ENCODE data around the gene LMX1B.

LMX1B gene

GRCh38 chr9:126682928-126683697, 69.4 kb downstream of the LMX1B start:
- DNase-seq = no peak

DNA sequence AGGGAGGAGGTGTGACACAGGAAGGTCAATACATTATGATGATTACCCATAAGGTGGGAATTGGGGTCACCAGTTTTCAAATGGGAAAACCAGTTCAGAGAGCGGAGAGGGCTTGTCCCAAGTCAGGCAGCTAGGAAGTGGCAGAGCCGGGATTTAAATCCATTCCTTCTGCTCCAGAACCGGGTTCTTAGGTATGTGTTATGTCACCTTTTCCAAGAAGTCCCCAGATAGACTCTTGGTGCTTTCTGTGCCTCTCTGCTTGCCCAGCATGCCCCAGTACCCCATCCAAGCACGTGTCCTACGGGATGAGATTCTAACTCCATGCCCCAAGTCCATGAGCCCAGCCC, 69.9 kb downstream of the LMX1B start:
- no peak for DNase-seq

DNA sequence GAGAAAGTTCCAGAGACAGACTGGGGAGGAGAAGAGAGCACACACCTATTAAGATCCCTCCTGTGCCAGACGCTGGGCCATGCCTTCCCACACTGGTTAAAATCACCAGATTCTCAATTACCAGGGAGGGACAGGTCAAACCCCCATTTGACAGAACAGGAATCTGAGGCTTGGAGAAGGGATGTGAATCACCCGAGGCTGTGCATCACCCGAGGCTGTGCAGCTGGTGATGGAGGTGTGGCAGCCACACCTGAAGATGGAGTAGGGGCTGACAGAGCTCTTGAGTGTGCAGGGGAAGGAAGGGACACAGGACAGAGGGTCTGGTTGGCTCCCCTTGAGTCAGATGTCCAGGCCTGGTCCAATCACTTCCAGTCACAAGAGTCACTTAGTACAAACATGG, 70.6 kb downstream of the LMX1B start:
- no peak for DNase-seq

DNA sequence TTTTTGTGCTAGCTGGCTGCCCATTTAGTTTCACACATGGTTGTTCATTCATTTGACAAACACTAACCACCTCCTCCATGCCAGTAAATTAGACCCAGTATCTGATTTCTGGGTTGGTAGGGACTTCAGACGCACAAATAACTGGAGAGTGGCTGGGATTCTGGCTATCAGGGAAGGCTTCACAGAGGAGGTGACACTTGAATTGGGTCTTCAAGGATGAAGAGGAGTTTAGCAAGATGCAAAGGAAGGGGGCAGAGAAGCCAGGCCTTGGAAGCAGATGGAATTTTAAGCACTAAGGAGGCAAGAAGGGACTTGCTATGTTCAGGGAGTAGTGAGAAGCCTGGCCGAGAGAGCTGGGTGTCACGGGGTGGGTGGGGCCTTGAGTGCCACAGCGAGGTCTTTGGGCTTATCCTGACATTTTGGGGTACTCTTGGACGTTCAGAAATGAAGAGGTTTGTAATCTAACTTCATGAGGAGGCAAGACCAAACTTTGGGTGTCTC, 71.3 kb downstream of the LMX1B start:
- no peak for DNase-seq

- DNase-seq = no peak
Measured at GRCh38 chr9:126687930-126688461, 74.3 kb downstream of the LMX1B start.

- DNase-seq = no peak
Measured at GRCh38 chr9:126688617-126689016, 74.9 kb downstream of the LMX1B start.

GRCh38 chr9:126689027-126689825, 75.5 kb downstream of the LMX1B start:
- no peak for DNase-seq

DNA sequence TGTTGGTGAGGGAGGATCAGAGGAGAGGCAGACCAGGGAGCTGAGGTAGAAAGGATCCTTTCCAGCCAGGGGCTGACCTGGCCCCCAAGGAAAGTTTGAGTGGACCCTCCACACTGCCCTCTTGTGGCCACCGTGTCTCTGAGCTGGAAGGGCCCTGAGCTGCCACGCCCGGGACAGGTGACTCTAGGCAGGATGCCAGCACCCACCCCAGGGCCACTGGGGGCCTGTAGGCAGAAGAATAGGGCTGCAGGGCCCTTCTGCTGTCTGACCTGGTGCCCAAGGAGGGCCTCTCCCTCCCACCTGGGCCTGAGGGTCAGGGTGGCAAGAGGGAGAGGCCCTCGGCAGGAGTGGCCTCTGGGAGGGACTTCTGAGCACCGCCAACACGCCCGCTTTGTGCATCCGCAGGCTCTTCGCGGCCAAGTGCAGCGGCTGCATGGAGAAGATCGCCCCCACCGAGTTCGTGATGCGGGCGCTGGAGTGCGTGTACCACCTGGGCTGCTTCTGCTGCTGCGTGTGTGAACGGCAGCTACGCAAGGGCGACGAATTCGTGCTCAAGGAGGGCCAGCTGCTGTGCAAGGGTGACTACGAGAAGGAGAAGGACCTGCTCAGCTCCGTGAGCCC, 76.8 kb downstream of the LMX1B start:
- no peak for DNase-seq

- no peak for DNase-seq
Measured at GRCh38 chr9:126692041-126692758, 78.5 kb downstream of the LMX1B start.

- DNase-seq = no peak
Measured at GRCh38 chr9:126692759-126693427, 79.2 kb downstream of the LMX1B start.

DNA sequence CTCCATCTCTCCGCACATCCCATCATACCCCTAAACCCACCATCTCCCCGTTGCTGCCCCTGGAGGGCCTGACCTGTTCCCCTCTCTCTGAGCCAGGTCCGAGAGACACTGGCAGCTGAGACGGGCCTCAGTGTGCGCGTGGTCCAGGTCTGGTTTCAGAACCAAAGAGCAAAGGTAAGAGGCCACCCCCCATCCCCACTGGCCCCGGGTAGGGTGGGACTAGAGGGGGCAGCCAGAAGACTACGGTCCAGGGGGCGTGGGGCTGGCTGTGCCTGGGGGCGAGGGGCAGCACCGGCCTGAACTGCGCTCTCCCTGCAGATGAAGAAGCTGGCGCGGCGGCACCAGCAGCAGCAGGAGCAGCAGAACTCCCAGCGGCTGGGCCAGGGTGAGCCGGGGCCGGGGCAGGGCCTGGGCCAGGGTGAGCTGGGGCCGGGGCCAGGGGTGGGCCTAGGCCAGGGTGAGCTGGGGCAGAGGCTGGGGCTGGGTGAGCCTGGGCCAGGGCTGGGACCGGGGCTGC, 79.8 kb downstream of the LMX1B start:
- DNase-seq = no peak

DNA sequence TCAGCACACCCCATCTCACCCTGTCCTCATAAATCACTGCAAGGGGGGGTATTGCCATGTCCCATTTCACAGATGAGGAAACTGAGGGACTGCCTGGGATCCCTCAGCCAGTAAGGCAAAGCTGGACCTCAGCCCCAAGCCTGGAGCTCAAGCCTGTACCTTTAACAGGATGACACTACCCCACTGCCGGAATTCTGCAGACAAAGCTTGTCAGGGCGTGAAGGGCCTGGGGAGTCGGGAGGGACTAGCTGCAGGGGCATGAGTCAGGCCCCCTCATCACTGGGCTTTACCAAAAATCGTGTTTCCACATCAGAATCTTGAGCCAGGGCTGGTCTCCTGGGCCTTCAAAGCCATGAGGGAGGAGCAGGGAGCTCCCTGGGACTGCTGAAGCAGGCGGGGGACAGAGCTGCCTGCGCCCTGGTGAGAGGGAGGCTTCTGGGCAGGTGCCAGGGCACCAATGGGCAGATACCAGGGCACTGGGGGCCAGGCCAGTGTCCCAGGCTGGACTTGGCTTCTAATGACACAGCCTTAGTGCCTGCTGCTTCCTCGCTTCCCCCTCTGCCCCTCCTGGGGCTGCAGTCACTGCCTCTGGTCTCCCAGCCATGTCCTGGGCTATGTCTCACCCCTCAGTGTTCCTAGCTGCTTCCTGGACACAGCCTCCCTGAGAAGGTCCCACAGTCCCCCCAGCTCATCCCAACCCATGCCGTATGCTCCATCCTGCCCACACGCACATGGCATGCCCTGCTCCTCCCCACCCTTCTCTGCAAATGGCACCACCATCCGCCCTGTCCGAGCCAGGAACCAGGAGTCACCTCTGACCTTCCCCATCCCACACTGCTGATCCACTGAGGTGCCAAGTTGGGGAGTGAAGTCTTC, 80.7 kb downstream of the LMX1B start:
- no peak for DNase-seq

GRCh38 chr9:126695186-126695585, 81.5 kb downstream of the LMX1B start:
- DNase-seq = no peak

DNA sequence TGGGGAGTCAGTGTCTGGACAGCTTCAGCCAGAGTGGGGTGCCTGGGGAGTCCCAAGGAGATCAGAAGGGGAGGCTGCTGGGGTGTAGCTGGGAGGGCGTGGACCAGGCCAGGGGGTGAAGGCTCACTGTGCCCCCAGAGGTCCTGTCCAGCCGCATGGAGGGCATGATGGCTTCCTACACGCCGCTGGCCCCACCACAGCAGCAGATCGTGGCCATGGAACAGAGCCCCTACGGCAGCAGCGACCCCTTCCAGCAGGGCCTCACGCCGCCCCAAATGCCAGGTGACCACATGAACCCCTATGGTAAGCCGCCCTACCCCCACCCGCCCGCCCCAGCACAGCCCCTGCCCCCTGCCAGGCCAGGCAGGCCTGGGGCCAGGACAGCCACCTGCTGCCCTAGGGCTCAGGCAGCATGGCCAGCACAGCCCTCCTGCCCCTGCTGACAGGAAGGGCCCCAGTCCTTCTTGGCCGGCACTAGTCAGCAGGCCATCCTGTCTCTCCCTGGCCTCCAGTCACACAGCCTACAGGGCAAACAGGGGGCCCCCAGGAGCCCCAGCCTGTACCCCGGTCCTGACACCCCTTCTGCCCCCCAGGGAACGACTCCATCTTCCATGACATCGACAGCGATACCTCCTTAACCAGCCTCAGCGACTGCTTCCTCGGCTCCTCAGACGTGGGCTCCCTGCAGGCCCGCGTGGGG, 82.1 kb downstream of the LMX1B start:
- DNase-seq = no peak

DNA sequence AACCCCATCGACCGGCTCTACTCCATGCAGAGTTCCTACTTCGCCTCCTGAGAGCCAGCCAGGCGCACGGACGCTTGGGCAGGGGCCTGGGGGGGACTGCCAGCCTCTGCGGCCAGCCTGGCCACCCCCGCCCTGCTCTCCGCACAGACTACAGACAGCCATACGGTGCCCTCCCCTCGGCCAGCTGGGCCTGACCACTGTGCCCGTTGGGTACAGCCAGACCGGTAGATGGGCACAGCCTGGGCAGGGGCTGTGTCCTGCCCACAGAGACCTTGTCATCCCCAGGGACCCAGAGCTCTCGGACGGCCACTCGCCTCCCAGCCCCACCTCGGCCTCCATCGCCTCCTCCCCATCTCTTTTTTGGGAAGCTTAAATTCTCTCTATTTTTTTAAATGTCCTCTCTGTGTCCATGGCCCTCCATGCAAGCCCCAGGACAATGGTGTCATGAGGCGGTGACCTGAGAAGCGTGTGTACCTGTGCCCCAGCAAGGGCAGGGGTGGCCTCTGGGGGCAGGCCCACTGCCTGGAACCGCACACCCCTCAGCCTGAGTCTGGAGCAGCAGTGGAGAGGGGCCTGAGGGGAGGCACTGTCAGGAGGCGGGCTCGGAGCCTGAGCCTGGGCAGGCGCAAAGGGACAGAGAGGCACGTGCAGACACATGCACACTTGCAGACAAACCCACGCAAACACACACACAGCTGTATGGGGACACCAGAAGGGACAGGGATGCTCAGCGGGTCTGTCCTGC, 82.8 kb downstream of the LMX1B start:
- DNase-seq = no peak

GRCh38 chr9:126697330-126697729, 83.6 kb downstream of the LMX1B start:
- DNase-seq = no peak

DNA sequence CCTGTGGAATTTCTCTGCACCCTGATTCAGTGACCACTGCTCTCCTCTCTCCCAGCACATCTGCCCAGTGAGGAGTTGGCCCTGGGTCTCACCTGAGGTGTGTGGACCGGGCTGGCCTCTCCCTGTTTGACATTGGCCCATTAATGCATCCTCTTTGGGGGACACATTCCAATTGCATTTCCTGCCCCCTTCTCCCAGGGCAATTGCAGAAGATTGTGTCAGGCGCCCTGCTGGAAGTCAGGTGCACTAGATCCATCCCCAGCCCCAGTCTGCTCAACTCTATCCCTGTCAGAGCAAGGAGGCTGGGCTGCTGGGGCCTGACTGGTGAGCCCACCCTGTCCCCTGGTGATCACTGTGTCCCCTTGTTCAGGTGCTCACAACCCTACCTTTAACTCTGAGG, 84.5 kb downstream of the LMX1B start:
- DNase-seq = no peak

GRCh38 chr9:126698756-126699155, 85.0 kb downstream of the LMX1B start:
- no peak for DNase-seq

GRCh38 chr9:126699401-126699881, 85.7 kb downstream of the LMX1B start:
- DNase-seq = no peak
